ENCODE data around the gene HTATSF1. TPM values are rescaled to one million over a fixed set of nuclear protein-coding genes. Genes with fewer than 3 reads are reported as not detected.

The HTATSF1 gene
- total RNA-seq, 4 donors from 2014 or later, result 37.5 to 53.1 (median 44.1) TPM

GRCh38 chrX:136549226-136549625, 51.8 kb downstream of the HTATSF1 start:
- Histone ChIP-seq H3K27ac (no peak overlapping the region), H3K4me1 (no peaks in the 10 kb centered on the region), H3K4me3 (no peak overlapping the region), H3K27me3 (no peaks in the 10 kb centered on the region), H3K9me3 (no peaks in the 10 kb centered on the region), H3K36me3 (no peaks in the 10 kb centered on the region)
- DNase-seq (ENCODE audit: low spot score in 2 of 2), result no peak
- no peak for TF ChIP-seq CTCF (IDR thresholded peaks at IDR 0.05)
- no peak for TF ChIP-seq EP300 (IDR thresholded peaks at IDR 0.05)
- TF ChIP-seq POLR2A (IDR thresholded peaks at IDR 0.05), result no peak
- WGBS, 2 donors, result 79 to 100% methylated on average over 4 to 5 of the region's 5 CpGs

GRCh38 chrX:136551410-136551809, 54.0 kb downstream of the HTATSF1 start:
- no peak for DNase-seq (ENCODE audit: low spot score in 2 of 2)
- TF ChIP-seq CTCF (IDR thresholded peaks at IDR 0.05) (no peak), POLR2A (IDR thresholded peaks at IDR 0.05) (no peak), EP300 (IDR thresholded peaks at IDR 0.05) (no peak)
- 48 to 100% methylated on average over 1 of the region's 1 CpG for WGBS, 2 donors

GRCh38 chrX:136555694-136556093, 58.3 kb downstream of the HTATSF1 start:
- Histone ChIP-seq H3K4me3 (no peak overlapping the region), H3K27ac (no peak overlapping the region), H3K36me3 (no peaks in the 10 kb centered on the region), H3K4me1 (no peaks in the 10 kb centered on the region), H3K9me3 (no peaks in the 10 kb centered on the region), H3K27me3 (no peaks in the 10 kb centered on the region)
- DNase-seq (ENCODE audit: low spot score in 2 of 2), result no peak
- WGBS, 2 donors, result 59 to 100% methylated on average over 2 of the region's 2 CpGs
- TF ChIP-seq CTCF (IDR thresholded peaks at IDR 0.05) (no peak), POLR2A (IDR thresholded peaks at IDR 0.05) (no peak), EP300 (IDR thresholded peaks at IDR 0.05) (no peak)

More at GRCh38 chrX:136551410-136551809, 54.0 kb downstream of the HTATSF1 start:
- Histone ChIP-seq H3K27me3 (no peaks in the 10 kb centered on the region), H3K4me3 (no peak overlapping the region), H3K4me1 (no peaks in the 10 kb centered on the region), H3K36me3 (no peaks in the 10 kb centered on the region), H3K27ac (no peak overlapping the region), H3K9me3 (no peaks in the 10 kb centered on the region)

Small RNA genes lying within 50 kb of the gene (small RNA-seq; reads per million reads assigned to genes)
- gene MIR934, result not detected

Other genes starting within 250 kb of the HTATSF1 start
- 10 to 100 TPM; 19.7 to 32.7 (median 22.8) TPM for gene MAP7D3, start 246.2 kb upstream of the HTATSF1 start, total RNA-seq
- gene ADGRG4, start 196.6 kb upstream of the HTATSF1 start, total RNA-seq, result under 1 TPM in 1 of 4 donors, not detected in 3; 0.20 TPM
- not detected for gene BRS3, start 9.6 kb upstream of the HTATSF1 start, total RNA-seq
- not detected for gene VGLL1, start 34.6 kb downstream of the HTATSF1 start, total RNA-seq
- 1 to 10 TPM in 1 of 4 donors, under 1 TPM in 1, not detected in 2; 0.20 to 1.3 TPM for gene CD40LG, start 150.6 kb downstream of the HTATSF1 start, total RNA-seq

All from tibial nerve (tissue), 4 donors.